ENCODE results near the gene FGFBP2. TPM values are rescaled to one million over a fixed set of nuclear protein-coding genes. Genes with fewer than 3 reads are reported as not detected.

The FGFBP2 gene, protein sequence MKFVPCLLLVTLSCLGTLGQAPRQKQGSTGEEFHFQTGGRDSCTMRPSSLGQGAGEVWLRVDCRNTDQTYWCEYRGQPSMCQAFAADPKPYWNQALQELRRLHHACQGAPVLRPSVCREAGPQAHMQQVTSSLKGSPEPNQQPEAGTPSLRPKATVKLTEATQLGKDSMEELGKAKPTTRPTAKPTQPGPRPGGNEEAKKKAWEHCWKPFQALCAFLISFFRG
- not detected in 2 replicates for total RNA-seq

DNA sequence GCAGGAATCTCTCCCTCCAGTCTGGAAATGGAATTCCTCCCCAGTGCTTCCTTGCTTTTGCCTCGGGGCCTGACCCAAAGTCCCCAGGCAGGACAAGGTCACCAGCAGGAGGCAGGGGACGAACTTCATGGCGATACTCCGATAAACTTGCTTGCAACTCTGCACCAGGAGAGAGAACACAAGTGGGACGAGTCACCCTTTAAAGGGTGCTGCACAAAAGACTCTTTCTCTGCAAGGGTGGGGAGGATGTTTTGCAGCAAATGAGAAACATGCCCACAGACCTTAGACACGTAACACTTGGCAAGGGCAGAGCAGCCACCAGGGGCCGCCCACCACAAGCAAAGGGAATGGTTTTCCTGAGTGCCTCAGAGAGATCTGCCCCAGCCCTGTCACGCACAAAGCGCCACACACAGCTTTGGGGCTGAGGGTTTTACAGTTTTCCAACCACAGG, at the start of gene FGFBP2:
Gene FGFBP2, minus strand, starts transcription at position 175 of the 451 bp plus-strand sequence. Its CDS starts 46 bp downstream, at position 129.
- peak; percentile 35 for DNase-seq (ENCODE audit: low read depth)

DNA sequence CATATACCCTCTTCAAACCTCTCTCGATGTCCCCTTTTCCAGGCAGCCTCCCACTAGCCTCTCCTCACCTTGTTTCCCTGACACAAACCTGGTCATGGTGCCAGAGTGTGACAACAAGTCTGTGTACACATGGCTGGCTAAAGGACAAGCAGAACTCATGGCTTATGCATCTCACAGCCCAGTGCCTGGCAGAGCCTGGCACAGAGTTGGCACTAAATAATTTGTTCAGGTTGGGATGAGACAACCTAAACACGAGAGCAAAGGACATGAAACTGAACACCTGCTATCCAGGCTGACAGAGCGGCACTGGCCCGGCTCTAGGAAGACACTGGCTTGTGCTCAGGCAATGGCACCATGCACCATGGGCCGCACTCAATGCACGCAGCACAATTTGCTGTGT, 48.2 kb upstream of the FGFBP2 start:
- no peak for DNase-seq (ENCODE audit: low read depth)

DNA sequence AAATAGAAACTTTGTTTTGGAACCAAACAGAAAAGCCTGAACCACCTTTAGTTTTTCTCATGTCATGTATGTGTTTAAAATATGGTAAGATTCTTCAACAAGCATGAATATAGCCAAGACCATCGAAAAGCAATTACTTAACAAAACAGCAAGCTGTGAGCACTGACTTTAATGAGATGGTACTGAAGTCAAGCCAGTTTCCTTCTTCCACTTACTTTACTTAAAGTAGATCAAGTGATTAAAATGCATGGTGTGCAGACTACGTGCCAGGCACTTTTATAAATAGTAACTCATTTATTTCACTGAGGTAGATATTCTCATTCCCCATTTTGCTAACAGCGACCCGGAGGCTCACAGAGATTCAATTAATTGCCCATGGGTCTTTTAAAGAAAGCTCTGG, 46.2 kb upstream of the FGFBP2 start:
- DNase-seq (ENCODE audit: low read depth), result no peak

DNA sequence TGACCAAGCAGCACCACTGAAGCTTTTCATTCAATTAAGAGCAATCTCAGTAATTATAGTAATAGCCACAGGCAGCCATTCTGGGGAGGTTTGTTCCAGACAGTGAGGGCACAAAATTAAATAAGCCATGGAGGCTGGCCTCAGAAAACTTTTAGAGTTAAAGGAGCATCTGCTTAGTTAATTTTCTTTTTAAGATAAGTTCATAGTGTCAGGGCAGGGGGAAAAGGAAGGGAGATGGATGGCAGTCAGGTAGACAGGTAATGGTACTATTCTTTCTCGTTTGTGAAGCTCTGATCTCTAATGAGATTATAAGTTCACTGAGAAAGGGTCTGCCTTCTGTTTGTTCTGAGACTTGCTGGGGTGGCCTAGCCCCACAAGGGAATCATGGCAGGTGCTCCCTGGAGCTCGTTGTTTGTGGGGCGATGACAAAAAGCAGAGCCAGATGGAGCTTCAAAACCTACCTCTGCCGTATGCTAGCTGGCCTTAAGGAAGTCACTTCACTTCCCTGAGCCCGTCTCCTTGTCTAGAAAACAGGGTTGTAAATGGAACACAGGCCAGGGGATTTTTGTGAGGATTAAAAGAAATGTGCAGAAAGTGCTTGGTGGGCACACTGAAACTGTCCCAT, 44.6 kb upstream of the FGFBP2 start:
- DNase-seq (ENCODE audit: low read depth), result no peak

DNA sequence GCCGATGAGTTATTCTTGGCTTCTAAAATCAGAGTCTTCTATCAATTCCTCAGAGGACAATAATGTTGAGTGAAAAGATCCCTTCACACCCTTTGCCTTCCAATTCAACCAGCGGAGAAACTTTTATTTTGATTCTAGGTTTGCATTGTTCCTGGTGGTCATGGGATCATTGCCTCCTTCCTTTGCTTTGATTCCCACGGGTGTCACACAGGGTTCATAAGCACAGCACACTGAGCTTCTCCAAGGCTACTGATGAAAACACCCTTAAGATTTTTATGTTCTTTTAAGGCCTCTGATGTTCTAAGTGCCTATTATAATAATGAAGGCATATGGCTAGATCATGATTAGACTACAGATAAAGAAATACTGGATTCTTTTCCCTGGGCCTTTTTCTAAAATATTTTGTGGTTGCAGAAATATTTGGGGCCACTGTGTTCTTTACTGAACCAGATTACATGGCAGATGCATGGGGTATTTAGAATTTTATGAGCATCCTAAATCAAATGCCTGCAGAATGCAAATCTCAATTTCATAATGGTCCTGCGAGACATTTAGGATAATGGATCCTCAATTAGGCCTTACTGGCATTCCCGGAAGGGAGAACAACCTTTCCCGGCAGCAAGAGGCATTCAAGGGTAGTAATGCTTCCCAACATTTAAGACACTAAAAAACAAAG, 43.9 kb upstream of the FGFBP2 start:
- no peak for DNase-seq (ENCODE audit: low read depth)

DNA sequence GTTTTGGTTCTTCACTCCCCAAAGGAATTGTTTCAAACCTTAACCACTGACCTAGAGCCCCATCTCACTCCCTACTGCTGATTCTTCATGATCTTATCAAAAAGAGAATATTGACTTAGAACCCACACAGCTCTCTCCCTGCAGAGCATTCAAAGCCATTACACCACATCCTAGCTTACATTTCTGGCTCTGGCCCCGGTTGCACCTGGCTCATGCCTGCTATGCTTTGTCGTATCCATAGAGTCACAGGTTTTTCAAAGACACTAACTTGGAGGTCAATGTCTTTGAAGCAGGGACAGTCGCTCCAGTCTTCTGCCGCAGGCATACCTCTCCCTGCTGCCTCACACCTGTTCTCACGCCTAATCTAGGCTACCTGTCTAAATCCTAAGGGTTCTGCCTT, 42.7 kb upstream of the FGFBP2 start:
- no peak for DNase-seq (ENCODE audit: low read depth)

DNA sequence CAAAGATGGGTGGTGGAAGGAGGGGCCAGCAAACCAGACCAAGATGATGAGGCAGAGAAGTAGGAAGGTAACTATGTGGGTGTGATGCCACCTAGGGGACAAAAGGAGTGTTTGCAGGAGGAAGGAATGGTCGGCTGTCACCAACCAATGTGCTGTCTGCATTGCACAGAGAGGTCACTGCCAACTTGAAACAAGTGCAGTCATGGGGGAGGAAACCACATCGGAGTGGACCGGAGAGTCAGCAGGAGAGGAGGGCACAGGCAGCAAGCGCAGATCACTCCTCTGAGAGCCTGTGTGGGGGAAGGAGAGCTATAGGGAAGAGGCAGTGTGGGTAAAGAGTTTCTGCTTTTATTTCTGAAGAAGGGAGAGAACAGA, 38.5 kb upstream of the FGFBP2 start:
- peak; percentile 74 for DNase-seq (ENCODE audit: low read depth)

DNA sequence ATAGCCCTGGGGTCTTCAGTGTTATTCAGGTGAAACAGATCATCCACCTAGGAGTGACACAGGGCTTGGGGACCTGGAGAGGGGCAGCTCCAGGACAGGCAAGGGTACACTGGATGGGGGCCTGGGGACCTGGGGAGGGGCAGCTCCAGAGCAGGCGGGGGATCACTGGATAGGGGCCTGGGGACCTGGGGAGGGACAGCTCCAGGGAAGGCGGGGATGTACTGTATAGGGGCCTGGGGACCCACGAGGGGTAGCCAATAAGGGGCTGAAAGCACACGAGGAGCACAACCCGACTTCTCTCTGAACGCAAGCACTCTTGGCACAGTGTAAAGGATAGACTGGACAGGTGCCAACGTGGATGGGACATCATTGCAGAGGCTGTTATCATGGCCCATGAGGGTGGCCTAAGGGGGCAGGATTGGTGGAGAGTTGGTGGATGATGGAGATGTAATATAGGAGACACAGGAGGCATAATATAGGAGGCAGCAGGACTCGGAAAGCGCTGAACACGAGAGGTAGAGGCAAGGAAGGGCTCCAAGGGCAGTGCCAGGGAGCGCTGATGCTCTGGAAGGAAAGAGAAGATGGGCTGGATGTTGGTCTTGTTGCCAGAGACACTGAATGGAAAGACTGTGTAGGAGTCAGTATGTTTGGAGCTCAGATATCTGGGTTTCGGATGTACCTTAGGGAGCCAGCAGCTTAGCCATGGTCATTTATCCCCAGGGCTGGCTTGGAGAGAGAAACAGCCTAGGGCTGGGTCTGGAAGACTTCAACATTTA, 37.9 kb upstream of the FGFBP2 start:
- no peak for DNase-seq (ENCODE audit: low read depth)

DNA sequence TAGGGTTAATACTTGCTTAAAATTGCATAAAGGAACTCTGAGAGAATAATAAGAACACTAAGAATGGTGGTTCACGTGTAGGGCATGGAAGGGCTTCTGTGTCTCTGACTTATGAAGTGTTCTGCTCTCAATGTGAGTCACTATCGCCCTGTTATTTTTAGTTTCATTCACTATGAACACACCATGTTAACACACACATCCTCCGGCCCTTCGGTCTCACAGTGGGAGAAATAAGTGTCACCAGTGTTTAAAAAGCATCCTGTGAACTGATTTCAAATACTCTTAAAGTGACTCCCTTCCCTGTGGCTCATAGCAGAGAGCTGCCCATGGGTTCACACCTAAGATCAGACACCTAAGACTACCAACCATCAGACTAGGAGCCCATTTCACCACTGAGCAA, 33.8 kb upstream of the FGFBP2 start:
- no peak for DNase-seq (ENCODE audit: low read depth)

DNA sequence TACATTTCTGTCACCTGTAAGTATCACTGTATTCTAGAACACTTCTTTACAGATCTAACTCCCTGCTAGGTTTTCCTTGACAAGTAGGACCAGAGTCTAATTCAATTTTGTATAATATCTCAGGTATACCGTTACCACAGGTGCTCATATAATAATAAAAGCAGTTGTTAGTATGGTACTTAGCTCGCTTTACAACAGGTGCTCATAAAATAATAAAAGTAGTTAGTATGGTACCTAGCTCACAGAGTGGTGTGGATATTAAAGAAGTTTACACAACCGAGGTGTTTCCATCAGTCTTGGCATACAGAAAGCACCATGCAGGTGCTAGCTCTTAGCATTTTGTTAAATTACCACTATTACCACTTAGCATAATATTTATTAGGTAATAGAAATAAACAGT, 32.9 kb upstream of the FGFBP2 start:
- no peak for DNase-seq (ENCODE audit: low read depth)

DNA sequence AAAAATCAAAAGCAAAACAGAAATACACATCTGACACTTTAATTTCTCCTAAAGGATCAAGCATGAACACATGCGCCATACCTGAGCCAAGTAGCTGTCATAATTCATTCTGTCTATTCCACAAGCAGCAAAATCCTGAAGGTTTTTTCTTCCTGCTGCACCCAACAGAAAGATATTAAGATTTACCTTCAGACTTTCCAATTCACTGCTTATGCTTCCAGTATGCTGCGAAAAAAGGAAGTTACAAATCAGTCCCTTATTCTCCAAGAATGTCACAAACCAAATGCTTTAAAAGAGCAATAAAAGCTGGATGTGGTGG, 29.2 kb upstream of the FGFBP2 start:
- no peak for DNase-seq (ENCODE audit: low read depth)

DNA sequence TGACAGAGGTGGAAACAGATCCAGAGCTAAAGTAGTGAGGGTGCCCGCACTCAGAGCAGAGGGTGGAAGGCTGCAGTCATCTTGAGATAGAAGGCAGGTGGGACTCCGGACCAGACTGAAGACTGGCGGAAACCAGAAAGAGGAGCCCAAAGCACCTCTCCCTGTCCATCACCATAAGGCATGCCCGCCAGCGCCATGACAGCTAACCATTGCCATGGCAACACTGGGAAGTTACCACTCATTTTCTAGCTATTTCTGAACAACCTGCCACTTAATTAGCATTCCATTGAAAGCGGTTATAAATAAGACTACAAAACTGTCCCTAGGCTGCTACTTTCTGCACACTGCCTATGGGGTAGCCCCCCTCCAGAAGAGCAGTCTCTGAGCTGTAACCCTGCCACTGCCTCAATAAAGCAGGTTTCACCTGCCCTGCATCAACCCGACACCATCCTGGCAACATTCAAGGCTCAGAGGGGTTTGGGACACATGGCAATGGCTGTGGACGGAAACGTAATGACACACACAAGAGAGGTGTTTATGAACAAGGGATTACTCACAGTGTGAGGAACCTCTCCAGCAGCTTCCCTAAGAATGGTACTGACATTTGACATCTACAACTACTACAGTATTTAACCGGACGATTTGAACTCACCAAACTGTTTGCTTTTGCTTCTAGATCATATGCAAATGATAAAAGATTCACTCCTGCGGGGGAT, 27.8 kb upstream of the FGFBP2 start:
- DNase-seq (ENCODE audit: low read depth), result no peak

DNA sequence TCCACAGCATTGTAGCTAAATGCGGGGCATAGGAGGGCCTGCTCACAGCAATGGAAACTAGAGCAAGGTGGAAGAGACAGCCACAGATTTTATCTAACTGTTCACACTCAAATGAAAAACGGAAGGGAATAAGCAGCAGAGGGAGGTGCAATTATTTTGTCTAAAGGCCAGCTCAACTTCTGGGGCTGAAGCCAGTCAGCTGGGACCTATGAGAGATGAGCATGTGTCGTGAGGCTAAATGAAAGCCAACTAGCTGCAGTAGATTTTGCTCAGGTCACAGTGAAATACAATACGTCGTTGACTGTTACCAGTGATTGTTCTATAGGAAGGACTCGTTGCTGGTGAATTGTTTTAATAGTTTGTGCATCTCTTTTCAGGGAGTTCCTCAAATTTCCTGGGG, 26.4 kb upstream of the FGFBP2 start:
- DNase-seq (ENCODE audit: low read depth), result no peak

DNA sequence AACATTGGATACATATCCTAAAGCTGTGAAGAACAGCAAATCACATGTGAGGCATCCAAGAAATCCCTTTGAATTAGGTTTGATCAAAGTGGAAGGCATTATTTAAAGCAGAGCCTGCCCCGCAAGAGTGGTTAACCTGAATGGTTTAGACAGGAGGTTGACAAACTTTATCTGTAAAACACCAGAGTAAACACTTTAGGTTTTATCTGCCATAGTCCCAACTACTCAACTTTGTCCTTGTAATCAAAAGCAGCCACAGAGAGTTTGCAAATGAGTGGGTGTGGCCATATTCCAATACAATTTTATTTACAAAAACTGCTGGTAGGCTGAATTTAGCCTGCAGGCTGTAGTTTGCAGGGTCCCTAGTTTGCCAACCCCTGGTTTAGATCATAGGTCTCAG, 25.2 kb upstream of the FGFBP2 start:
- DNase-seq (ENCODE audit: low read depth), result no peak

DNA sequence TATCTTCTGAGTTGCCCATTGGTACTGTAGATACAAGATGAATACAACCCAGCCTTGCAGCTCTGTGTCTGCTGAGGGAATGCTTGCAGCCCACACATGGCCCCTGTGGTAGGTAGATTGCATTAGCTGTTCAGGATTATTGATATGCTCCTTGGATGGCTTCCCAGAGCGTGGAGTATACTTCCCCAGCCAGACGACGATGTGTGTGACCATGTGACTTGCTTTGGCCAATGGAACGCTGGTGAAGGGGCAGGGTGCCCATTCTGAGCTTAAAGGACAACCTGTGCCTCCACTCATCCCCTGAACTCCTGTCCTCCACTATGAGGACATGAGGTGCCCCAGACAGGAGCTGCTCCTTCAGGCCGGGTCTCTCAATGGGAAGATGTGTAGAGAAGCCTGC, 23.9 kb upstream of the FGFBP2 start:
- DNase-seq (ENCODE audit: low read depth), result no peak

DNA sequence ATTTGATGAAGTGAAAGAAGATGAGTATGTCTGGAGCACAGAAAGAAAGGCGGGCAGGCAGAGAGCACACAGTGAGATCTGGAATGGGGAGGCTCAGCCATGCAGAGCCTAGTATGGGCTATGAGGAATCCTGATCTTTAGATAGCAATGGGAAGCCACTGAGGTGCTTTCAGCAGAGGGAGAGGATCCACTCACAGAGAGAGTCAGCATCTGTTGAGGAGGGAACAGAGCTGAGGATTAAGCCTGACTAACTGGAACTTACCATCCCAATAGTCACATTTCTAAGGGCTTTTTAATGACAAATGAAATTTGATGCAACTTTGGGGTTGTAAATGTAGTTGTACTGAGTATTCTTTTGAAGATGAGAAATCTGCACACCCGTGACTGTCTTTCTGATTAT, 20.6 kb upstream of the FGFBP2 start:
- DNase-seq (ENCODE audit: low read depth), result no peak

DNA sequence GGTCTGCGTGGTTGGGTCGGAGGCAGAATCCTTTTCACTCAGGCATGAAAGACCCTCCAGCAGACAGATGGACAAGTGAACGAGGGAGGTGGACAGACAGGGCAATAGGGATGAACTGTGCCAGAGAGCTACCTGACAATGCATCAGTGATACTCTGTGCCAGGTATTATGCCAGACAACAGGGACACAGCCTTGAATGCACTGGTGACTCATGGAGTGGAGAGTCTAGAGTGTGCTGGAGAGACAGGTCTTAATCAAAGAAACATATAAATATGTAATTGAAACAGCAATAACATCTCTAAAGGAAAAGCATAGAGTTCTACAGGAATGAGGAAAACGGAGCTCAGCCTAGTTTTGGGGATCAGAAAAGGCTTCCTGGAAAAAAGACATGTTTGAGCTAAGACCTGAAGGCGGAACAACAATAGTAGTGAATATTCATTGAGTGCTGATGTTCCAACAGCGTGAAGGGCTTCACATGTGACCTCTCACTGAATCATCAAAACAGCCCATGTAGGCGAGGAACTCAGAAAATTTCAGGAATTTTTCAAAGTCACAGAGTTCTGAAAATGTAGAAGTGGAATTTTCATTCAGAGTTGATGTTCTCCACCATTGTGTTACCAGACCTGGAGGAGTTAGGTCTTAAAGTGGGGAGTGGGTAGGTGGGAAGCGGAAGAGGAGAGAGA, 20.0 kb upstream of the FGFBP2 start:
- DNase-seq (ENCODE audit: low read depth), result peak; percentile 68

DNA sequence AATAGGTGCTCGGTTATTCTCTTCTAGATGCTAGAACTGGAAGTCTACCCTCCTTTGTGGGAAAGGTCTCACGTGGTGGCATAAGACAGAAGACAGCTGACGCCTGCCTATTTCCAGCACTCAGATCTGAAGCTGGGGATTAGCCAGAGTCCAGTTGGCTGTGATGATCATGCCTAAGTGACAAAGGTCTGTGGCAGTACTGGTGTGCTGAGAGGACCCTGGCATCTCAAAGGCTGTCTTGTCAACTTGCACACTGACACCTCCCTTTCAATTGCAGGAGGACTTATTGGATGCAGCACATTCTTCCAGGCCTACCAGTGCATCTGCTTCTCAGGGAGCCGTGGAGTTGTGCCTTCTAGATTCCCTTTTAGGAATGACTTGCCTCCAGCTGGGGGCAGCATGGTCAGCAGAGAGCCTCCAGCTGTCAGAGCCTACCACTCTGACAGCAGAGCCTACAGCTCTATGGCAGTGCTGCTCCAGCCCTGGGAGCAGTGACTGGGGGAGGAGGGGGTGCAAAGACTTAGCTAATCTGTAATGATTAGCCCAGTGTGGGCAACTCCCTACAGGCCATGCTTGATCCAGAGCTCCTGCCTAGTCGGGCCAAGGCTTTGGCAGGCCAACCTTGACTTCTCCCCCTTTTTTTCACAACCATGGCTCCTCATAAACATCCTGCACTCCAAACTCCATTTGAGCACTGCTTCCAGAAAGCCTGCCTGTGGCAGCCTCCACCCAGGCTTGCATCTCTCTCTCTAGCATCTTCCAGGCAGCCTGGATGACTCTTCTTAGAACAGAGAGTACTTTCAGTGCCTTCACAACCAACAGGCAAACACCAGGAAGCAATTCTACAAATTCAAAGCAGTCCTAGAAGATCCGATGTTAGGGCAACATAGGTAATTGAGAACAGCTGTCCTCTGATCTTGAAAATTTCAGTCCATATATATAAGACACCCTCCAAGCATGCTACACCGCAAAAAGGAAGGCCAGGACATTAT, 13.8 kb upstream of the FGFBP2 start:
- DNase-seq (ENCODE audit: low read depth), result peak; percentile 19

DNA sequence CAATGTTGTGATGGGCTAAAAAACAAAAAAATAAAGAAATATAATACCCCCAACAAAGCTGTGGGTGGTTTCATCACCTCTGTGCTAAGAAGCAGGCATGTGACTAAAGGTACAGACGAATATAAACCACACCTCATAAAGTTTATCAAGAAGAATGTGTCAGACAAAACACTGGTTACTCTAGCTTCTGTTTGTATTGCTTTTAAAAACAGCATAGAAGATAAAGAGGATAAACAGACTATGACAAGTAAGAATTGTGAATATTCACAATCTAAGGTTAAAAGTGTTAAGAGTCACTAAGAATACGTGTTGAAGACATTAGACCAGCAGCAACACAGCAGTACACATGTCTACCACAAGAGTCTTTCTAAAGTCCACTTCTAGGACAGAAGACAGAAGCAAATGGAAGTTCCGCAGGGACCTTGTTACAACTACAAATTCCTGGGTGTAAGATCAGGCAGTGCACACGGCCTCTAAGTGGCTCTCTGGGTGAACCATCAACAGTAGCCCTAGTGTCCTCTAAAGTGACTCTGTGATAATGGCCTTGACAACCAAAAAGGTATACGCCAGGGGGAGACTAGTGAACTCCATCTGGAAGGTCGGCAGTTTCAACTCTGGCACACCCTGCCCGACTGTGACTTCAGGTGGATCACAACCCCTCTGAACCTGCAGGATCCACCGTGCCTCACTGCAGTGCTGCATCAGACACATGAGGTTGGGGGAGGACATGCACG, 8.3 kb upstream of the FGFBP2 start:
- no peak for DNase-seq (ENCODE audit: low read depth)

All from renal cortical epithelial cell (primary cell).